Omental fat pad (tissue), 4 donors: ENCODE results near the gene GNG14. TPM values are rescaled to one million over a fixed set of nuclear protein-coding genes. Genes with fewer than 3 reads are reported as not detected.
"Not testable (repeated sequence)": the region's sequence is repeated elsewhere in the genome, so short reads cannot be mapped to it uniquely, and the experiment has no call there.

Experiments used
- ATAC-seq: fragments of 150-250 bp; one replicate; pipeline ENCODE4 v1.9.1; 2016; ENCODE audit warnings: mild to moderate bottlenecking, moderate library complexity; ENCODE audit not compliant: low FRiP score
- DNase-seq: peaks from one replicate; pipeline ENCODE4 v3.0.0-alpha.2; 2019; ENCODE audit warnings: low spot score
- total RNA-seq, 4 donors: library from RNA; depleted of rRNA; stranded (reverse); fragments of >200 nt; gene quantifications; one replicate each; pipeline ENCODE4 v1.1.0, GENCODE V29; 2016
- TF ChIP-seq, protein P1 (sequence below), 3 donors: fragments of 450-650 bp; IDR thresholded peaks; one replicate each; pipeline ENCODE4 v1.5.1; 2016 to 2017; ENCODE audit warnings: antibody characterized with exemption in 3 of 3, mild to moderate bottlenecking in 3 of 3, moderate library complexity in 2 of 3

Gene GNG14
- total RNA-seq, 4 donors from 2014 or later, result not detected

DNA sequence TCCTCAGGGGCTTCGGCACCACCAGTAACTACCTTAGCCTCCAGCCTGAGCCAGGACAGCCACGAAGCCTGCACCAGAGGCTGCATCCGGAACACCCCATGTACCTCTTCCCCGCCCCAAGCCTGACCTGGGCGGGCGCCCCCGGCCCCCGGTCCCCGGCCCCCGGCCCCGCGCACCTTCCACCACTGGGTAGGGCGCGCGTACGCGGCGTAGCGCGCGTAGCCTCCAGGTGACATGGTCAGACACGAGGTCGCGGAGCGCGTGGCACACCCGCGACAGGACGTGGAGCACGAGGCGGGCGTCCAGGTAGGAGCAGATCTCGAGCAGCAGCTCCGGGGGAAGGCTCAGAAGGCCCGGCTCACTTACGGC lies 8.2 kb downstream of the GNG14 start:
- TF ChIP-seq, protein P1, sequence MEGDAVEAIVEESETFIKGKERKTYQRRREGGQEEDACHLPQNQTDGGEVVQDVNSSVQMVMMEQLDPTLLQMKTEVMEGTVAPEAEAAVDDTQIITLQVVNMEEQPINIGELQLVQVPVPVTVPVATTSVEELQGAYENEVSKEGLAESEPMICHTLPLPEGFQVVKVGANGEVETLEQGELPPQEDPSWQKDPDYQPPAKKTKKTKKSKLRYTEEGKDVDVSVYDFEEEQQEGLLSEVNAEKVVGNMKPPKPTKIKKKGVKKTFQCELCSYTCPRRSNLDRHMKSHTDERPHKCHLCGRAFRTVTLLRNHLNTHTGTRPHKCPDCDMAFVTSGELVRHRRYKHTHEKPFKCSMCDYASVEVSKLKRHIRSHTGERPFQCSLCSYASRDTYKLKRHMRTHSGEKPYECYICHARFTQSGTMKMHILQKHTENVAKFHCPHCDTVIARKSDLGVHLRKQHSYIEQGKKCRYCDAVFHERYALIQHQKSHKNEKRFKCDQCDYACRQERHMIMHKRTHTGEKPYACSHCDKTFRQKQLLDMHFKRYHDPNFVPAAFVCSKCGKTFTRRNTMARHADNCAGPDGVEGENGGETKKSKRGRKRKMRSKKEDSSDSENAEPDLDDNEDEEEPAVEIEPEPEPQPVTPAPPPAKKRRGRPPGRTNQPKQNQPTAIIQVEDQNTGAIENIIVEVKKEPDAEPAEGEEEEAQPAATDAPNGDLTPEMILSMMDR (IDR thresholded peaks at IDR 0.05), result no peak
- peak; percentile 16 for ATAC-seq
- no peak for DNase-seq

DNA sequence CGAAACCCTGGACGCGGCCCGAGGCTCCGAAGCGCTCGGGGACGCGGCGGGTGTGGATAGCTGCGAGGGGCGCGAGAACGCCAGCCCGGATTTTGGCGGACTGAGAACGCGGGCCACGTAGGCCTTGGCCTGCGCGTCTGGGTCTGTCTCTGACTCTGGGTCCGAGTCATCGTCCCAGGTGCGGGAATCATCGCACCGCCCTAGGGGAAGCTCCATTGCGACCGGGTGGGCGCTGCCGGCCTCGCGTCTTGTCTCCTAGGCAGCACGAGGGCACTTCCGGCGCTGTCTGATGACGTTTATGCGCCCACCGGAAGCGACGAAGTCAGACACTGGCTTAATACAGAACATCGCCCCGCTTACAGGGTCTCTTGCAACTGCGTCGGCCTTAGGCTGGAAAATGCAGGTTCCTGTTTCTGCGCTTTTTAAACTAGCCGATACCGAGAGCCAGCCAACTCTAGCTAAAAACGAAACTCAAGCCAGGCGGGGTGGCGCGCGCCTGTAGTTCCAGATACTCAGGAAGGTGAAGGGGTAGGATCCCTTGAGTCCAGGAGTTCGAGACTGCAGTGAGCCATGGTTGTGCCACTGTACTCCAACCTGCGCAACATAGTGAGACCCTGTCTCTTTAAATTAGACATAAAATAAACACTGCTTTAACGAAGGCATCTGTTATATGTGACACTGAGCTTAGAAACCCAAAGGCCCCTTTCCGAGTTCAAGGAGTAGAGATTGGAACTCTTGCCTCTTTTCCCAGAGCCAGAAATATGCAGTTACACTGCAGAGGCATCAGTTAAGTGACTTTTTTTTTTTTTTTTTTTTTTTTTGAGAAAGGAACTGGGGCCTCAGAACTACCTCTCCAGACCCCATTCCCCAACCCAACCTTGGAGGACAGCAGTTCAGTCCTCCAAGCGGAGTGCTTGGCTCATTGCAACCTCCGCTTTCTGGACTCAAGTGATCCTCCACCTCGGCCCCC lies 8.9 kb downstream of the GNG14 start, which contains the start of gene FBXW9:
Gene FBXW9, minus strand, starts transcription at position 266 of the 970 bp plus-strand sequence. Its CDS starts 50 bp downstream, at position 216.
- TF ChIP-seq, protein P1 (IDR thresholded peaks at IDR 0.05), result no peak
- ATAC-seq, result peak; percentile 70
- peak; percentile 100 for DNase-seq

DNA sequence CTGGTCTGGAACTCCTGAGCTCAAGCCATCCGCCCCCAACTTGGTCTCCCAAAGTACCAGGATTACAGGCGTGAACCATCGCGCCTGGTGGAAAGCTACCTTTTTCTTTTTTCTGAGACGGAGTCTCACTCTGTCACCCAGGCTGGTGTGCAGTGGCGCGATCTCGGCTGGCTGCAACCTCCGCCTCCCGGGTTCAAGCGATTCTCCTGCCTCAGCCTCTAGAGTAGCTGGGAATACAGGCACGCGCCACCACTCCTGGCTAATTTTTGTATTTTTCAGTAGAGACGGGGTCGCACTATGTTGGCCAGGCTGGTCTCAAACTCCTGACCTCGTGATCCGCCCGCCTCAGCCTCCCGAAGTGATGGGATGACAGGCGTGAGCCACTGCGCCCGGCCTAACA lies 9.6 kb downstream of the GNG14 start:
- ATAC-seq, result not testable (repeated sequence)

DNA sequence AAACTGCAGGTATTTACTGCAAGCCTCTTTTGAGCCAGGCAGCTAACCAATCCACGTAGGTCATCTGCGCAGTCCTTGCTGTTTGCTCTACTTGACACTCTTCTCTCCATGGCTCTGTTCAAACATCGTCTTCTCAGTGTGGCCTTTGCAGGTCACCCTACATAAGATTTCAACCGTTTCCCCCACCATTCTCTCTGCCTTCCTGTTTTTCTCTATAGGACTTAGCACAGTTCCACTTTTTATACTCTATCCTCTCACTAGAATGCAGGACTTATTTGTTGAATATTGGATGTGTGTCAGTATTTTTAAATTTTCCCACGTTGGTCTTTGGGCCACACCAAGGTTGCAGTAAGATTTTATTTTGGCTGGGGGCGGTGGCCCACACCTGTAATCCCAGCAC lies 10.3 kb downstream of the GNG14 start:
- ATAC-seq (no peak), DNase-seq (no peak)
- TF ChIP-seq, protein P1 (IDR thresholded peaks at IDR 0.05), result no peak

More for the DNA sequence above, 9.6 kb downstream of the GNG14 start:
- not testable (repeated sequence) for DNase-seq

DNA sequence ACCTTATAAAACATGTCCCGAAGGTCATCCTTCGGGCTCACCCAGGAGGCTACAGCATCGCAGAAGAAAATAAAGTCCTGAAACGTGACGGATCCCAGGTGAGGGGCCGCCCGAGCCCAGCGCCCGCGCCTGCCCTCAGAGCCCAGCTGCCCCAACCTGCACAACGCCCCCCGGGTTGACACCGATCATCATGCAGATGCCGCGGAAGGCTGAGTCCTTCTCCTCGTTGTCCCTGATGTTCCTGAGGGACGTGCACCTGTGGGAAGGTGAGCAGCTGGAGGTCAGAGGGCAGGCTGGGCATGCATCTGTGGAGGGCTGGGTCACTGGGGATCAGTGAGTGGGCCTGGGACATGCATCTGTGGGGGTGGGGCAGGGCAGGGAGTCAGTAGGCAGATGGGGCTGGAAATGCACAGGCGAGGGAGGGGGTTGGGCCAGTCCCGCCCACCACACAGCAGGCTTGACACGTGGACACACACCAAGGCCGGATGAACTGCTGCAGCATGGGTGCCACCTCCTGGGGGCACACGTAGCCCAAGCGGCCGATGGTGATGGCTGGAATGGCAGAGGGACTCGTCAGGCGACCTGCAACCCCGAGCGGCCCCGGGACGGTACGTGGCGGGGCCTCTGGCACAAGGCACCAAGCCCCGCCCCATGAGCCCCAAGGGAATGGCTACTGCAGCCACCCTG lies 13.9 kb downstream of the GNG14 start:
- no peak for ATAC-seq
- TF ChIP-seq, protein P1 (IDR thresholded peaks at IDR 0.05), result no peak
- no peak for DNase-seq

DNA sequence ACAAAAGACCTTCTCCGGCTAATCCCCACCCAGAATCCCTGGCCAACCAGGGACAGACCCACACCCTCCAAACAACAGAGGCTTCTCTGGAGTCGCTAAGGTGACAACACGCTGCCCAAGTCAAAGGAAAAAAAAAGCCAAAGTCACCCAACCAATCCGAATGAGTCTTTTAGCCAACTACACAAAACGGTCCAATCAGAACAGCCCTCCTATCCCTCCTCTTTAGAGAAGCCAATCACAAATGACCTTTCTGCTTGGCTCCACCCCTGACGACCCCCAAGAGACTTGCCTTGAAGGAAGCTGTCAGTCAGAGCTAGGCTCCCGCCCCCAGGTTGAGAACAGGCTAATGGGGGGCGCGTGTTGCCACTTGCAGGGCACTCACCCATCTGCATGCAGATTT lies 15.2 kb downstream of the GNG14 start:
- ATAC-seq (no peak), DNase-seq (no peak)

DNA sequence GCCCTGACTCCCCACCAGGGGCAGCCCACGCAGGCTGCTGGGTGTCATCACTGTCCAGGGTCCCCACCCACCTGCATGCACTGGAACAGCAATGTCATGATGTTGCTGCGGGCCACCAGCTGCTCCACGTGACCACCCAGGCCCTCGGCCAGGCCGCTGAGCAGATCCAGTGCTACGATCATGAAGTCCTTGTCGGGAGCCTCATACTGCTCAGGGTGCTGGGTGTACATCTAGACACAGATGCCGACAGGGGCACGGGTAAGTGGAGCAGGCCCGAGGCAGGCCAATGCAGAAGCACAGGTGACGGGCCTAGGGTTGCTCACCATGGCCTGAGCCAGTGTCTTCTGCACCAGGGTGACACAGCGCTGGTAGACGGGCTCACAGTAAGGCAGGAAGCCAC lies 17.4 kb downstream of the GNG14 start:
- no peak for DNase-seq
- TF ChIP-seq, protein P1 (IDR thresholded peaks at IDR 0.05), result no peak
- no peak for ATAC-seq

More for the DNA sequence above, 15.2 kb downstream of the GNG14 start:
- TF ChIP-seq, protein P1 (IDR thresholded peaks at IDR 0.05), result no peak
